8988T (cell line): ENCODE data around the gene PGM1.
"Not testable (repeated sequence)": the region's sequence is repeated elsewhere in the genome, so short reads cannot be mapped to it uniquely, and the experiment has no call there.

Experiments
- DNase-seq: peaks from one replicate; pipeline ENCODE4 v3.0.0; 2011

The PGM1 gene

DNA sequence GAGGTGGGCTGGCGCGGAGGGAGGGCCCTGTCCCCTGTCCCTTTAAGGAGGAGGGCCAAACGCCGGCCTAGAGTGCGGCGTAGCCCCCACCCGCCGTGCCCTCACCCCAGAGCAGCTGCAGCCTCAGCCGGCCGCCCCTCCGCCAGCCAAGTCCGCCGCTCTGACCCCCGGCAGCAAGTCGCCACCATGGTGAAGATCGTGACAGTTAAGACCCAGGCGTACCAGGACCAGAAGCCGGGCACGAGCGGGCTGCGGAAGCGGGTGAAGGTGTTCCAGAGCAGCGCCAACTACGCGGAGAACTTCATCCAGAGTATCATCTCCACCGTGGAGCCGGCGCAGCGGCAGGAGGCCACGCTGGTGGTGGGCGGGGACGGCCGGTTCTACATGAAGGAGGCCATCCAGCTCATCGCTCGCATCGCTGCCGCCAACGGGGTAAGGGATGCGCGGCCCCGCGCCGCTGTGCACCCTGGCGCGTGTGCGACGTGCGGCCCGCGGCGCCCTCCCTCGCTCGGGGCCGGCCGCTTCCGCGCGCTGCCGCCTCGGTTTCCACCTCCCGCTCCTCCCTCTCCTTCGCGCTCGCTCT, at the start of gene PGM1:
Gene PGM1 (plus strand): TSS at position 109 of the 583 bp plus-strand sequence. CDS start 78 bp downstream, at position 187.
- peak; percentile 41 for DNase-seq

GRCh38 chr1:63545780-63546179, 47.4 kb upstream of the PGM1 start:
- no peak for DNase-seq

- no peak for DNase-seq
Observed at GRCh38 chr1:63547621-63548294, 45.5 kb upstream of the PGM1 start.

- DNase-seq, result no peak
Observed at GRCh38 chr1:63548303-63548702, 44.9 kb upstream of the PGM1 start.

GRCh38 chr1:63548877-63549276, 44.3 kb upstream of the PGM1 start:
- no peak for DNase-seq

GRCh38 chr1:63555480-63555879, 37.7 kb upstream of the PGM1 start:
- no peak for DNase-seq

- DNase-seq, result no peak
Observed at GRCh38 chr1:63557365-63557987, 35.7 kb upstream of the PGM1 start.

- no peak for DNase-seq
Observed at GRCh38 chr1:63559357-63559756, 33.9 kb upstream of the PGM1 start.

DNA sequence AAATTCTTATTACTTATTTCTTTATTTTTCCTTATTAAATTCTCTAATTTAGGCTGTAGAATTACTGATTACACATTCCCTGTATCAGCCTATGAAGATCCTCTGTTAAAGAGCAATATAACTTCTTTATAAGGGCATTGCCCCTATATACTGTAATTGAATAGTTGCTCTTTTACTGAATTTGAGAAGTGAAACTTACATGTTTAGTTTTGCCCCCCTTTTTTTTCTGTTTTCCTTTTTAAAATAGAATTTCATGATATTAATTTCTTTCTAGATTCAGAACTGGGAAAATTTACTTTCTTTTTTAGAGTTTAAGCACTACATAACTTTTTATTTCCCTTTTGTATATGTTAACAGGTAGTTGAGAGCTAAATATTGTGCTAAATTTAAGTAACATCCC, 29.5 kb upstream of the PGM1 start:
- no peak for DNase-seq

GRCh38 chr1:63569068-63569467, 24.1 kb upstream of the PGM1 start:
- DNase-seq, result no peak

DNA sequence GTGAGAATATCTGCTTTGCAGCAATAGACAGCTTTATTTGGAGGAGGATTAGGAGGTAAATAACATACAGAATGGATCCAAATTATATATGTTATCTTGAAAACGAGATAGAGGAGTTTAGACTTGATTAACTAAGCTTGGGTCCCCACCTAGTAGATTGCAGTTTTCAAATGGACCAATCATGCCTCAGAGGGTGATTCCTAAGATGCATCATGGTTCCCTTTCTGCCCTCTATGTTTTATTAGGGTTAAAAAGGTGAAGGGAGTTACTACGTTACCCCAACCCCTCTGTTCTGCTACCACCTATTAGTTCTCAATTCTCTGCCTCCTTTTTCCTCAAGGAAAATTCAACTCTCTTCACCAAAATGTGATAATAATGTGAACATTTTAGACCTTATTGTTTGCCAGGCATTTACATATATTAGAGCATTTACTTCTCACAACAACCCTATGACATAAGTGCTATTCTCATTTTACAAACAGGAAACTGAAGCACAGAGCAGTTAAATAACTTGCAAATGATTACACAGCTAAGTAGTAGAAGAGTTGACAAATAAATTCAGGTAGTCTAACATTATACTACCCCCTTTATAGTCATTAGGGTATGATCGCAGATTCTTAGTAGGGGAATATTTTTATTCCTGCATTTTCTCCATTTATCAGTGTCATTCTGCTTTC, 23.4 kb upstream of the PGM1 start:
- DNase-seq, result no peak

DNA sequence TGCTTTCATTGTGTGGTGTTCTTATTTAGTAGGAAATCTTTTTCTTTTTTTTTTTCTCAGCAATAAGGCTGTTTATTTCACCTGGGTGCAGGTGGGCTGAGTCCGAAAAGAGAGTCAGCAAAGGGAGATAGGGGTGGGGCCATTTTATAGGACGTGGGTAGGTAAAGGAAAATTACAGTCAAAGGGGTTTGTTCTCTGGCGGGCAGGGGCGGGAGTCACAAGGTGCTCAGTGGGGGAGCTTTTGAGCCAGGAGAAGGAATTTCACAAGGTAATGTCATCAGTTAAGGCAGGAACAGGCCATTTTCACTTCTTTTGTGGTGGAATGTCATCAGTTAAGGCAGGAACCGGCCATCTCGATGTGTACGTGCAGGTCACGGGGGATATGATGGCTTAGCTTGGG, 20.5 kb upstream of the PGM1 start:
- DNase-seq, result not testable (repeated sequence)

GRCh38 chr1:63574203-63574796, 18.9 kb upstream of the PGM1 start:
- DNase-seq, result not testable (repeated sequence)

DNA sequence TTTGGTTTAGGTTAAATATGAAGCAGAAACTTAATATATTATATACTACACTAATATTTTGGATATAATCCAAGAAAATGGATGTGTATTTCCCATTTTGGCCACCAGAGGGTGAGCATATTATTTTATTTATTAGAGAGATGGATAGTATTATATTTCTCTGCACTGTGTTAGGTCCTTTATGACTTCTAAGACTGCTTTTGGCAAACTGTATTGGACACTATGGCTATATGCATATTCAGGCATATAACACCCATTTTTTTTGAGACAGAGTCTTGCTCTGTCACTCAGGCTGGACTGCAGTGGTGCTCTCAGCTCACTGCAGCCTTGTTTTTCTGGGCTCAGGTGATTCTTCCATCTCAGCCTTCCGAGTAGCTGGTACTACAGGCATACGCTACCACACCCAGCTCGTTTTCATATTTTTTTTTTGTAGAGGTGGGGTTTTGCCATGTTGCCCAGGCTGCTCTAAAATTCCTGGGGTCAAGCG, 17.8 kb upstream of the PGM1 start:
- DNase-seq, result no peak

- not testable (repeated sequence) for DNase-seq
Observed at GRCh38 chr1:63586326-63586725, 6.9 kb upstream of the PGM1 start.

DNA sequence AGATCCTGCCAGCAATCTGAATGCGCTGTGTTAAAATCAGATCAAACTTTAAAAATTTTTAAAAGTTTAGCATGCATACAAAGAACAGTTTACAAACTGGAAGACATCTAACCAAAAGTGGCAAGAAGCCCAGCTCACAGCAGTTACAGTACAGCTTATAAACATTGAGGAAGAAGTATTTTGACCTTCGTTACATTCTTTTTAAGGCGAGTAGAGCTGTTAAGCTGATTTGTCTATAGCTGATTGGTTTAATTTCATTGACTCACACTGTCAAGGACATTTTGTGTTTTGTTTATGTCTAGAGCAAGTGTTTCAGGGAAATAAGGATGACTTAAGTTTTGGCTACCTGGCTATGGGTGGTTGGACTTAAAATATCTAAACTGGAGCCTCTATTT, 3.0 kb upstream of the PGM1 start:
- no peak for DNase-seq

GRCh38 chr1:63592536-63593302, 492 bp upstream of the PGM1 start:
- DNase-seq, result no peak

GRCh38 chr1:63593886-63594605, 835 bp downstream of the PGM1 start:
- peak; percentile 16 for DNase-seq

GRCh38 chr1:63595435-63595834, 2.2 kb downstream of the PGM1 start:
- no peak for DNase-seq

GRCh38 chr1:63599799-63600198, 6.6 kb downstream of the PGM1 start:
- no peak for DNase-seq

- DNase-seq, result no peak
Observed at GRCh38 chr1:63600248-63600647, 7.0 kb downstream of the PGM1 start.

- no peak for DNase-seq
Observed at GRCh38 chr1:63601061-63601460, 7.8 kb downstream of the PGM1 start.
